GM19023 (cell line): Measurements from ENCODE around the gene CSGALNACT2.
"Not testable (repeated sequence)": the region's sequence is repeated elsewhere in the genome, so short reads cannot be mapped to it uniquely, and the experiment has no call there.

ENCODE experiments used
- ATAC-seq: cut with Tn5 transposase; IDR thresholded peaks from one replicate; pipeline ENCODE4 v1.9.1; 2021; ENCODE audit warnings: mild to moderate bottlenecking, moderate library complexity; ENCODE audit not compliant: unreplicated experiment

CSGALNACT2 gene

DNA sequence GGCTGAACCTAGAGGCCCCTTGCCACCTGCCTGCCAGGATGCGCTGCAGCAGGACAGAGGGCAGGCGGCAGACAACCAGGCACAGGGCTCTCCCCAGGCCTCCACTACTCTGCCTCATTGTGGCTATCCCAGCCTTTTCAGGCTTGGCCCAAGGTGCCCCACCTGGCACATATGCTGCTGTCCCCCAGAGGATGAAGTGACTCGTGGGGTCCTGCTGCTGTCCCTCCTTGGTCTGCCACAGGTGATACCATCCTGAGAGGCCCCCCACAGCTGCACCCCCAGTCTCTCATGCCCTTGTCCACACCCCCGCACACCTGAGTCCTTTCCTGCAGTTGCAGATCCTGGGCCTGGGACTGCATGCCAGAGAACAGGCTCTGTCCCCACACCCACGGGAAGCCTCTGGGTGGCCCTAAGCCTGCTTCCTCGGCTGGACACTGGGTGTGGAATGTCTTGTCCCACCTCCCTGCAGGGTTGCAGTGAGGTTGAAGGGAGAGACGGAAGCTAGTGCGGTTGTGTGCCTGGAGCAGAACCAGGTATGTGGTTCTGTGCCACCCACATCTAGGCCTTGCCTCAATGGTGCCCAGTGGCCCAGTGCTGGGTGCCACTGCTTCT is 73.3 kb downstream of the CSGALNACT2 start:
- no peak for ATAC-seq

DNA sequence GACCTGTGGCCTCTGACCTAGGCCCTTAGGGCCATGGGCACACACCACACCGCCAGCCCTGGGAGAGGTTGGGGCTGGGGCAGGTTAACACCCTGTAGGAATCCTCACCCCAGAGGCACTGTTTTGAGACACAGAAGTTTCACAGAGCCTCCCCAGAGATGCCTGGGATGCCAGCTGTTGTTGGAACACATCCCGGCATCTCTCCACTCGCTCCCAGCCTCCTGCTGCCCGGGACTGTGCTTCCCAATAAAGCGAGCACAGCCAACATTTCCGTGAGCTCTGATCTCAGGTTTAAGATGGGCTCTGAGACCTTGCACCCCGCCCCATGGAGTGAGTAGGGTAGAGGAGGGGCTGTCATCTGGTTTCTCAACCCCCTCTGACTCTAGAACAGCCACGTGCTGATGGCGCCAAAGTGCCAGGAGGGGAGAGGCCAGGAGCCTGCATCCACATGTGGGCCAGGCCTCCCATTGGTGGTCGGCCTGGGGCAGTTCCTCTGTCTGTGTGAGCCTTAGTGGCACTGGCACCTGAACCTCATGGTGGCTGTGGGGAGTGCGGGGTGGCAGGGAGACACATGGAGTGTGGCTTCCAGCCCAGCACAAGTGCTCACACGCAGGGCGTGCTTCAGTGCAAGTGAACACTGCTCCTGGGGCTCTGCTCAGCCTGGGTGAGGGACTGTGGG is 73.9 kb downstream of the CSGALNACT2 start:
- no peak for ATAC-seq

DNA sequence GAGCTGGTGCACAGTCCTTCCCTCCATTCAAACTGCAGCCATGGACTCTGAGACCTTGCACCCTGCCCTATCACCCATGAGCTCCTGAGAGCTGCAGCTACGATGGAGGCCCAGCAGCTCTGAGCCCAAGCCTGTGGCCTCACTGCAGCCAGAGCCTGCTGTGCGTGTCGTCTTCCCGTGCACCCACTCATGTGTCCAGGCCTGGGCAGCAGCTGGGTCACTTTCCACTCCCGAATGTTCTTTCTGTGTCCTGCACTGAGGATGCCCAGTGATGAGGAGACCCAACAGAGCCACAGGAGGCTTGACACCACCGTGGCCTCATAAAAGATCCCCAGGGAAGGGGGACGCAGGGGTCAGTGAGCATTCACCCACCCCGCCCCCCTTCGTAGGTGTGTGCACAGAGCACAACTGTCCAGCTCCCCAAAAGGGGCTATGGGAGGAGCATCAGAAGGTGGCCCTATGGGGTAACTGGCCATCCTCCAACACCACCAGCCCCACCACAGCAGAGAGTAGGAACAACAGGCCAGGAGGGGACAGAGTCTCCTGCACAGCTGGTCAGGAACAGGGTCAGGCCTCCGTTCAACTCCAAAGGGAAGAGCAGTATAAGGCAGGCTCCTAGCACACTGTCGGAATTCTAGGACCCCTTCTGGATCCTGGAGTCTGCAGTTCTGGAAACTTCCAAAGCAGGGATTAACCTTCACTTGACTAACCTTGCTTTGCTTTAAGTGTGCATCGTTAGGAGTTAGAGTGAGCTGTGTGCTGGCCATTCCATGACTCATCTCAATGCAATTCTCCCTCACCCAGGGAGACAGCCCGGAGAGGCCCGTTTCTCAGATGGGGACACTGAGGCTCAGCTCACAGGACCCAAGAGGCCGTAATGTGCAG is 76.1 kb downstream of the CSGALNACT2 start:
- no peak for ATAC-seq

DNA sequence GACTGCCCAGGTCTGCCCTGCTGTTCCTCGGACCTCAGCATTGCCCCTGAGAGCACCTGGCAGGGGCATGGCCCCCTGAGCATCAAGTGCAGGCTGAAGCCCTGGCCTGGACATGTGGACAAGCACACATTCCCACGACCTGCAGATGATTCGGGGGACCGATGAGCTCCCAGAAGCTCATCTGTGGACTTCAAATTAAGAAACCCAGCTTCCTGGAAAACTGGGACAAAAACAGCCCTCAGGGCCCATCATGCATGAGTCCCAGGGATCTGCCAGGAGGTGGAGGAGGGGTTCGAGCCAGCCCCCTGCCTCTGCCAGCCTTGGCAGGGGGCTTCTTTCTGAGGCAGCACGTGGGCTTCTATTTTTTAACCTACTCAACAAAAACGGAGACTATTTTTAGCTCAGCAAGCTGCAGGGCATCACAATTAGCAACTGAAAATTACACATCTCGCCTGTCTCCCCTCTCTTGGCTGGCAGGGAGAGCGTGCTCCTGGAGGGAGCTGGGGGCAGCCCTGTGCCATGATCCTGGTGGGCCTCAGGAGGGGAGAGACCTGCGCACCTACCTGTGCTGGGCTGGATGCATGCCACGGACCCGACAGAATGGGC is 76.8 kb downstream of the CSGALNACT2 start:
- ATAC-seq: no peak

DNA sequence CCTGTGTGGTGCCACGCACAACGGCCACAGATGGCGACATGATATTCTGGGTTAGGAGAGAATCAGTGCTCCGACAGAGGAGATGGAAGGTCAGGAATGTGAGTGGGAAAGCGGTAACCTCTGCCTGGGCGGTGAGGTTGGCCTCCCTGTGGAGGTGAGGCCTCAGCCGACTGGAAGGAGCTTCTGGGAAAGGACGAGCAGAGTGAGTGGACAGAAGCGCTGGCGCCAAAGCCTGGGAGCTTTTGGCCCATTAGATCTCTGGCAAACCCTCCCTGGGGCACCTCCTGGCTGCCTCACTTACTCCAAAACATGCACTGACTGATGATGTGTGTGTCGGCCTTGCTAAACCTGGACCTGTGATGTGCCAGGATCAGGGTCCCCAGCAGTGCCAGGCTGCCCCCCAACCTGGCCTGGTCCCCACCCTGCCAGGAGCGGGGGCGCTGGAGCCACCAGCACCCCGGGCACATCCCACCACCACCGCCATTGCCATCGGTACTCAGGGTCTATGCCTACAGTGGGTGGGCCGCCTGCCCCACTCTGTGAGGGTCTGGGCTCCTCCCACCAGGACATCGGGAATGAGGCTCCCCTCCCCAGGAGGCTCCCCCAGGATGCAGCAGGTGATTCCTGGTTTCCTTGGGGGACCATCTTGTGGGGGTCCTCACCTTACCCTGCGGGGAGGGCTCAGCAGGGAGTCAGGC is 77.7 kb downstream of the CSGALNACT2 start:
- ATAC-seq: no peak

DNA sequence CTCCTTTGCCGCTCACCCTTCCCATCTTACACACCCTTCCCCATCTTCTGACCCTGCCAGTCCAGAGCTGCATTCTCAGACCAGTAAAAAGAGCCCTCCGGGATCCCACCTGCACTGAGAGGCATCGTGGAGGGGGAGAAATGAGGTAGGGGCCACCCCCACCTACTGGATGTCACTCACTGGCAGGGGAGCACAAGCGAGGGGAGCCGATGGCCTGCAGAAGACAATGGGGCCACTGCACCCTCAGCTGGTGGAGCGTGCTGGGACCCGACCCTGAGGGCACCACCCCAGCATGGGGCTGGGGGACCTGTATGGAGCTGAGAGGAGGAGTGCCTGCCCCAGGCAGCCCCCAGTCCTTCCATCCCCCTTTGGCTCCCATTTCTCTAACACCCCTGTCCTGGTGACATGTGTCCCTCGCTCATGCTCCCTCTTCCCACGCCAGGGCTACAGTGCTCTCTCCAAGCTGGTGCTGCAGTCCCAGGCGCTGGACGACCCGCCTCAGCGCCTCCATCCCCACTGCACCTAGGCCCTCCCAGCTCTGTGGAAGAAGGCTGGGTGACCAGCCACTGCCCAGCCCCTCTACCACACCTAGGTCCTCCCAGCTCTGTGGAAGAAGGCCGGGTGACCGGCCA is 78.8 kb downstream of the CSGALNACT2 start:
- ATAC-seq: no peak

DNA sequence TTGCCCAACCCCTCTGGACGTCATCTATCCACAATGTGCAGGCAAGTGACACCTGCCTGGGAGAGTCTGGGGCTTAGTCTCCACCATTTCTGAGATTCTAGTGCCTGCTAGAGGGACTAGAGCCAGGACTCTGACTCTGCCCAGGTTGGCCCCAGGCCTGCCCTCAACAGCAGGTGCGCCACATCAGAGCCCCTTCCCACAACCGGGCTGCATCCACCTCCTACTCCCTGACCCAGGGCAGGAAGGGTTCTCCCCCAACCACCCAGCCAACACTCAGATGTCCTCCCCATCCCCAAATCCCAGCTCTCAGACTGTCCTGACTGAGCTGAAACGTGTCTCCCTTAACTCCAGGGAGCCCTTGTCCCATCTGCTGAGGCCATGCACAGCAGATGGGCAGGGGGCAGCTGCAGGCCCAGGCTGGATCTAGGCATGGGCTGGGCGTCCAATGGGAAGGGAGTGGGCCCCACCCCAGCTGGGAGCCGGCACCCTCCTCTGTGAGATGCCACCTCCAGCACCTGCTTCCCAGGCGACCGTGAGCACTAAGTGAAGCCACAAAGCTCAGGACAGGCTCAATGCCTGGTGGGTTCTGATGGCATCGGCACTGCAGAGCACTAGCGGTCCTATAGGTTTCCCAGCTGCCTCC is 79.4 kb downstream of the CSGALNACT2 start:
- no peak for ATAC-seq

DNA sequence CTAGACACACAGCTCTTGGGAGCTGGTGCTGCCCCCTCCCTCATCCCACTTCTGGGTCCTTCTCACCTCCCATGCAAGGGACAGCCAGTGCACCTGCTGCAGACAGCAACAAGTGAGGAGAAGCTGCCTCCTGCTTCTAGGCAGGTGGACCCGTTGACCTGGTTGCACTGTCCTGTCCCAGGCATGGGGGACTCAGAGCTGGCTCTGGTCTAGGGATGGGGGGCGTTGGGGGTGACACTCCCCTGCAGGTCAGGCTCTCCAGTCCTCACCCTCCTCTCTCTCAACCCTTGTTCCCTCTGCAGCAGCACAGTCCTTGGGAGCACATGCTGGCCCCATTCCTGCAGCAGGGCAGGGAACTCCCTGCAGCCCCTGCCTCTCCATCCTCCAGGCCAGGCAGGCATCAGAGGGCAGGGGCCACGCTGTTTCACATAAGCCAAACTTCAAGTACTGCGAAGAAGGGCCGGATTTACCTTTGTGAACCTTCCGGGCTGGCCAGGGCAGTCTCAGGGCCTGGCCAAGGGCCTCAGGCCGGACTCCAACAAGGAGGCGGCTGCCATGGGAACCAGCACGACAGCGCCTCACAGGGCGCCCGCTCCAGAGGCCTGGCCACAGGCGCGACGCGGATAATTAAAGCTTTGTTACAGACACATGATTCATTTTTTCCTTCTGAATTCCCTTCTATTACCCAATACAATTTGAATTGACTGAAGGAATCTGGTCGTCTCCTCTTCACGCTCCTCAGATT is 80.1 kb downstream of the CSGALNACT2 start:
- no peak for ATAC-seq

DNA sequence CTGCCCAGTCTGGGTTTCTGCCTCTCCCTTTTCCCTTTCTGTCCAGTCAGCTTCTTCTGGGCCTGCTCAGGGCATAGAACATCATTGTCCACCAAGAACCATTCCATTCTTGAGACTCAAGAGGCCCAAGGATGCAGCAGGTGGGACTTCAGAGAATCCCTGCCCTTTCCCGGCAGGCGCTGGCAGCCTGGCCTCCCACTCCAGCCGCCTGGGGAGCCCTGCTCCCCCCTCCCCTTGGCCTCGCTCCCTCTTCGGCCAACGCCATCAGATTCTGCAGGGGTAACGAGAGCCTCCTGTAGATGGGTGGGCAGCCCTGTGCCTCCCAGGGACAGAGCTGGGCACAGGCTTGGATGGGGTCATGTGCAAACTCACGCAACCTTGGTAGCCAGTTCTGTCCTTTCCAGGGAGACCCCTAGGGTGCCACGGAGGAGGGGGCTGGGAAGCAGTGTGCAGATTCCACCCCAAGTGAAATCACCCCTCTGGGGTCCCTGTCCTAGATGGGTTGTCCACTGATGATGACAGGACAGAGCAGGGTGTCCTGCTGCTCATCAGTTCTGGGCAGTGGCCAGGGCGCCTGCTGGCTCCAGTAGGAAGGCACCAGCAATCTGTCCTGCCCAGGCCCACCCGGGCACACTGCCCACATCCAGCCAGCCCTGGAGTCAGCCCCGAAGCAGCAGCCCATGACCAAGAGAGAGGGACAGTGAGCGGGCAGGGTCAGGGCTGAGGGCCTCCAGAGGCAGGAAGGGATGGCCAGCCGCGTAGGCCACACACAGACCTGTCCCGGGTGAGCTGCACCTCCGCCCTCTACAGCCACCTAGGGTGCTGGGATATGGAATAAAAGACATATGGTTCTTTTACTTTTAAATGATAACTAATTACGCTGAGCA is 80.9 kb downstream of the CSGALNACT2 start:
- ATAC-seq: no peak

DNA sequence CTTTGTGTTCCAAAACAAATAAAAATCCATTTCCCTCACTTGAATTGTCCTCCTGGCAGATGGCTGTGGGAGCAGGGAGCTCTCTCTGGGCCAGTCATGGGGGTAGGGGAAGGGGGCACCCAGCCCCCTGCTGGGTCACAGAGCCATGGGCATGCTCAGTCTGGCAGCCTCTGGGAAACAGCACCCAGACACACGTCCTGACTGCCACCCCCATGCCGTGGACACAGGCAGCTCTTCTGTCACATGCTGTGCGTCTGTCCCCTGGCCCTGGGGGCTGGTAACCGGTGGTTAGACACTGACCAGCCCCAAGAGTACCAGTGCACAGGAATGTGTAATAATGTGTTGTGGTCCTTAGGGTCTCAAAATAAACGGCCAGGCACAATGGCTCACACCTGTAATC is 81.6 kb downstream of the CSGALNACT2 start:
- ATAC-seq: no peak

DNA sequence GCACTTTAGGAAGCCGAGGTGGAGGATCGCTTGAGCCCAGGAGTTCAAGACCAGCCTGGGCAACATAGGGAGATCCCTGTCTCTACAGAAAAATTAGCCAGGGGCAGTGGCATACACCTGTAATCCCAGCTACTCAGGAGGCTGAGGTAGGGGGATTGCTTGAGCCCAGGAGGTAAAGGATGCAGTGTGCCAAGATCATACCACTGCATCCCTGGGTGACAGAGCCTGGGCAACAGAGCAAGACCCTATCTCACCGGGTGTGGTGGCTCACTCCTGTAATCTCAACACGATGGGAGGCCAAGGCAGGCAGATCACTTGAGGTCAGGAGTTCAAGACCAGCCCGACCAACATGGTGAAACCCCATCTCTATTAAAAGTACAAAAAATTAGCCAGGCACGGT is 82.0 kb downstream of the CSGALNACT2 start:
- not testable (repeated sequence) for ATAC-seq

DNA sequence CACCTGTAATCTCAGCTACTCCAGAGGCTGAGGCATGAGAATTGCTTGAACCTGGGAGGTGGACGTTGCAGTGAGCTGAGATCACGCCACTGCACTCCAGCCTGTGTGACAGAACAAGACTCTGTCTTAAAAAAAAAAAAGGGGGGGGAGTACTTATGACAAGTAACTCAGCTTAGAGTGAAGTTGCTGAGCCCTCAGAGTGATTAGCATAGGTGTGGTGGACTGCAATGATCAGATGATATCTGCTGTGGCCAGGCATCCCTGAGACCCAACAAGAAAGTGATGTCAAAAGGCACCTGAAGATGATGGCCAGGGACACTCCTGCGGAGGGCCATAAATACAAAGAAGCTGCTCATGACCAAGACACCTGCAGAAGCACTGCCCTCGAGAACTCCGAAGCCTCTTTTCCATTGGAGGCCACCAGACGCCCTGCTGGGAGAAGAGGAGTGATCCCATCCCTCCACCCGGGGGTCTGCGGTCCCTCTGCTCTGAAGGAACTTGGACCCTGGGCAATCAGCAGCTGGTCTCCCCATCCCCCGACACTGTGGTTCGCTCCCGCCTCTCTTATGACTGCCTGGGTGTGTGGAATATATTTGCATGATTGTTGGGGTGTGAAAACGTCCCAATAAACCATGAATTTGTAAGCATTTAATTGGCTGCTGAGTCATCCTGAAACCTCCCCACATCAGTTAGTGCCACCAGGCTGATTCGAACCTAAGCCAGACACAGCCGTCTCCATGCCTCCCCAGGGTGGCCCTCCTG is 82.6 kb downstream of the CSGALNACT2 start:
- no peak for ATAC-seq

DNA sequence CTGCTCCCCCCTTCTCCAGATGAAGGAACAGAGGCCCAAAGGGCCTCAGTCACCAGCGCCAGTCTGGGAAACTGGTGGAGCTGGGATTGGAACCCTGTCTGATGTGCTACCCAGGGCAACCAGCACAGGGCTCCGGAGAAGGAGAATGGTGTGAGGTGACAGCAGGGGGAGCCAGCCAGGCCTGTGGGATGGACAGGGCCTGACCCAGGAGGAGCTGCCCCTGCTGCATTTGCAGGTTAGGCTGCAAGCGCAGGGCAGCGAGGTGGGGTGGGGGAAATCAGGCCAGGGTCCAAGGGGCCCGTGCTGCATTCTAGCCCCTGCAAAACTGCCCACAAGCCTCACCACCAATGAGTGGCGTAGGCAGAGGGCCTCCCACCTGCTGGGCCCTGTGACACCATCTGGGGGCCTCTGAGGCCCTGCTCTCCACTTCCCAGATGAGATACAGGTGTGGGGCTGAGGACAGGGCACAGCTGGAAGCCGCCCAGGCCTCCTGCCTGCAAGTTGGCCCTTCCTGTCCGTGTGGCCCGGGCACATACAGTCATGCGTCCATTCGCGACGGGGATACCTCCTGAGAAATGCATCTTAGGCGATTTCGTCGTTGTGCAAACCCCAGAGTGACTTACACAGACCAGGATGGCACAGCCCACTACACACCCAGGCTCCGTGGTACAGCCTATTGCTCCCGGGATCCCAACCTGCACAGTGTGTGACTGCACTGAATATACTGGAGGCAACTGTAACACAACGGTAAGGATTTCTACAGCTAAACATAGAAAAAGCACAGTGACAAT is 83.4 kb downstream of the CSGALNACT2 start:
- ATAC-seq: no peak

DNA sequence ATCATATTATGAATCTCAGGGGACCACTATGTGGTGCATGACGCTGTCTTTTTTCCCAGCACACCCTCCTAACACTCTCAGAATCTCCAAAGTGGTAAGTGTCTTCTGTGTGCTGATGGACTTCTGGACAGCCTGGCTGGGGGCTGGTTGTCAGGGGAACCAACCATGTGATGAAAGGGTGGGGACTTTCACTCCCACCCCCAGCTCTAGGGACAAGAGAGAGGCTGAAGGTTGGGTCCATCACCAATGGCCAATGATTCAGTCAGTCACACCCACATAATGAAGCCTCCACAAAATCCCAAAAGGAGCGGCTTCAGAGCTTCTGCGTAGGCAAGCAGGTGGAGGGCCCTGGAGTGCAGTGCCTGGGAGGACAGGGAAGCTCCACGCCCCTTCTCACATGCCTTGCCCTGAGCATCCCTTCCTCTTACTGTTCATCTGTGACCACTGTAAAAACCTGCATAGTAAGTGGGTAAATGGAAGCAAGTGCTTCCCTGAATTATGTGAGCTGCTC is 84.0 kb downstream of the CSGALNACT2 start:
- ATAC-seq: no peak

DNA sequence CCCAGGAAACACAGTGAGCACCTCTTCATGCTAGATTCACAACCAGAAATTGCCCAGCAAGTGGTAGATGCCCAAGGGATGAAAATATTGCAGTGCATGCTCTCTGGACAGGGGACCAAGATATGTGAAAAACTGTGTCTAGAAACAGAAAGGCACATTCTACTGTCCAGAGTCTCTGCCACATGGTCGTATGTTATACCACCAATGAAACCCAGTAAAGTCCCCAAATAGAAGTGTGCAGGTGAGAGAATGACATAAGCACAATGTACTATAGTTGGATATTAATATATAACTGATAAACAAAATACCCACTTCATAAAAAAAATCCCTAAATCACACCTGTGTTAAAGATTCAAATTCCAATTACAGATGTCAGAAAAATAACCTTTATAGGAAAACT is 84.8 kb downstream of the CSGALNACT2 start:
- no peak for ATAC-seq

DNA sequence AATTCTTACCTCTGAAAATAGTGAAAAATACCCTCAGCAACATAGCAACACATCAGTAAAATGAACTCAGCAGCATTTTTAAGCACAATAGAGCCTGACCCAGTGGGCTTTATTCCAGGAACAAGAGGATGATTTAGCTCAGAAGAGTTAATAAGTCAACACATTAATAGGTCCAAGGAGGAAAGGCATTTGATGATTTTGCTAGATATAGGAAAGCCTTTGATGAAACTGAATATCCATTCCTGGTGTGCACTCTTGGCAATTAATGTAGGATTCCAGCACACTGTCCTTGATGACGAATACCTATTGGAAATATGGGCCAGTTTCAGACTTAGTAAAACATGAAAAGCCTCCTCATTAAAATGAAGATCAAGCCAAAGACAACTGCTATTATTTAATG is 86.1 kb downstream of the CSGALNACT2 start:
- ATAC-seq: no peak
